ENCODE results near the gene DEPDC7. TPM values are rescaled to one million over a fixed set of nuclear protein-coding genes. Genes with fewer than 3 reads are reported as not detected.
"Not testable (repeated sequence)": the region's sequence is repeated elsewhere in the genome, so short reads cannot be mapped to it uniquely, and the experiment has no call there.

The DEPDC7 gene
- total RNA-seq, 2 donors from 2014 or later: 1.1 to 3.4 TPM

GRCh38 chr11:33035011-33035410 lies 19.3 kb downstream of the DEPDC7 start:
- no peak for ATAC-seq

DNA sequence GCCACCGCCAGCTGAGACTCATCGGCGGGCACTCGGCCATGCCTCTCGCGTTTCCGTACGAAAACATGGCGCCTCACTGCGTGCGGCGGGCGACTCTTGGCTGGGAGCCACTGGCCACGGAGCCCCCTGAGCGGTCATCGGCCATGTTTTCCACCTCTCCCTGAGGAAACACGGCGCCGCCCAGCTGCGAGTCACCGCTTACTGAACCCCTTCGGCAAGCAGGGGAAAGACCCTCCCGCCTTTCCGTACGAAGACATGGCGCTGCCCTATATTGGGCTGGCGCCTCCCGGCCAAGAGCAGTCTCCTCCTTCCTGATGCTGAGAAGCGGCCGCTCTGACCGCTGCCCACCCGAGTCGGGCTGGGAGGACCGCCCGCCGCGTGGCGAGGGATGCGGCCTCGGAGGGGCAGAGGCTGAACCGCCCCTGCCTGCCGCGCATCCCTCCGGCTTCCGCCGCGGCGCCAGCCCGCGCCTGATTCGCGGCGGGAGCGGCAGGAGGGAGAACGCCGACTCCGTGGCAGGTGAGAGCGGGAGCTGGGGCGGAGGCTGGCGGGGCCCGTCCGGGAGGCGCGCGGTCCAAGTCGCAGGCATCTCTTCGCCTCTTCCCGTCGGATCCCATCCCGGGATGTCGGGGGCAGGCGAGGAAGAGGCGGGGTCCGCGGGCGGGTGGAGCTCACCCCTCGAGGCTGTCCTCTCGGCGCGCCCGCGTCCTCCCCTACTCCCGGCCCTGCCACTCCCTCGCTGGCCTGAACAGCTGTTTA lies 23.8 kb downstream of the DEPDC7 start, which contains the start of gene TCP11L1:
Gene TCP11L1 (plus strand): TSS at position 299 of the 759 bp plus-strand sequence. CDS start 4,202 bp downstream, outside the sequence.
- H3K4me3 Mint-ChIP-seq: peak within 1 kb of the TSS; percentile 94
- H3K9me3 Mint-ChIP-seq: no peaks in the 10 kb centered on the region
- H3K4me1 Mint-ChIP-seq (ENCODE audit: low read depth in 2 of 2): peaks cover 16 to 17% of the 10 kb centered on the region in 2 donors
- H3K27me3 Mint-ChIP-seq: peaks cover 5 to 11% of the 10 kb centered on the region in 2 donors
- ATAC-seq: peak; percentile 92
- H3K27ac Mint-ChIP-seq: peak within 1 kb of the TSS; percentile 94 to 97
- DNase-seq (ENCODE audit: low spot score): peak; percentile 78
- peaks cover 6% of the 10 kb centered on the region for H3K36me3 Mint-ChIP-seq

More at GRCh38 chr11:33035011-33035410, 19.3 kb downstream of the DEPDC7 start:
- peaks cover 4 to 5% of the 10 kb centered on the region in 2 donors for H3K4me1 Mint-ChIP-seq (ENCODE audit: low read depth in 2 of 2)
- no peaks in the 10 kb centered on the region for H3K9me3 Mint-ChIP-seq
- H3K36me3 Mint-ChIP-seq: peaks cover 6% of the 10 kb centered on the region
- H3K27ac Mint-ChIP-seq: no peak overlapping the region
- no peak overlapping the region for H3K4me3 Mint-ChIP-seq
- H3K27me3 Mint-ChIP-seq: peaks cover 11 to 18% of the 10 kb centered on the region in 2 donors
- no peak for DNase-seq (ENCODE audit: low spot score)

DNA sequence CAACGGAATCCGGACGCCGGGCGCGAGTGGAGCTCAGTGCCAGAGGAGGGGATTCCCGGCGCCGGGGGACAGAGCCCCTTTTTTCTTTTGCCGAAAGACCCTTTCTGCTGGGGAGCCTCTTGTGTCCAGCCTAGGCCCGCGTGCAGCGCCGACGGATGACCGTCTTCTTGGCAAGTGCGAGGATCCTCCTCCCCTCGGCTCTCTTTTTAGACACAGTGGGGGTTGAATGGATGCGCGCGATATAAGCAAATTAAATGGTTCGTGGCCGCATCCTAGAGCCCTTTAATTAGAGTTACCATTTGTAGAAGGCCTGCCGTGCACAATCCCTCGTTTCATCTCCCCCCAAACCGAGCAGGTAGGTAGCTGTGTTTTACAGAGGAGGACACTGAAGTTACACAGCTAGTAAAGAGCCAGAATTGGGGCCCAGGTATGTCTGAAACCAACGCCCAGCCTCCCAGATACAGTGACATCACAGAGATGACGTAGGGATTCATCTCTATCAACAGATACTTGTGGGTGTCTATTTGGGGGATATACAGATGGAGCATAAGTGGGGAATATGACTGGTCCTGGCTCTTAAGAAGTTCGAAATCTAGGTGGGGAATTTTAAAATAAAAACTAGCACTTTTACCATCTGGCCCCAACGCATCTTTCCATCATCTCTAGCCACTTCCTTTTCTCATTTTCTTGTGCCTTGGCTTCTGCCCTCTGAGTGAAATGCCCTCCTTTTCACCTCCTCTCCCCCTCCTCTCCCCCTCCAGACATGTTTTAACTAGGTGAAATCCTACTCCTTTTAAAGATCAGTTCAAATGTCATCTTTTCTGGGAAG lies 24.6 kb downstream of the DEPDC7 start:
- Mint-ChIP-seq H3K27me3 (peaks cover 2 to 3% of the 10 kb centered on the region in 2 donors), H3K4me1 (ENCODE audit: low read depth in 2 of 2) (peaks cover 16 to 17% of the 10 kb centered on the region in 2 donors), H3K9me3 (no peaks in the 10 kb centered on the region), H3K27ac (peak overlapping the region; percentile 74 to 91), H3K4me3 (peak overlapping the region; percentile 70), H3K36me3 (no peaks in the 10 kb centered on the region)
- peak; percentile 31 to 52 for ATAC-seq
- DNase-seq (ENCODE audit: low spot score): no peak

DNA sequence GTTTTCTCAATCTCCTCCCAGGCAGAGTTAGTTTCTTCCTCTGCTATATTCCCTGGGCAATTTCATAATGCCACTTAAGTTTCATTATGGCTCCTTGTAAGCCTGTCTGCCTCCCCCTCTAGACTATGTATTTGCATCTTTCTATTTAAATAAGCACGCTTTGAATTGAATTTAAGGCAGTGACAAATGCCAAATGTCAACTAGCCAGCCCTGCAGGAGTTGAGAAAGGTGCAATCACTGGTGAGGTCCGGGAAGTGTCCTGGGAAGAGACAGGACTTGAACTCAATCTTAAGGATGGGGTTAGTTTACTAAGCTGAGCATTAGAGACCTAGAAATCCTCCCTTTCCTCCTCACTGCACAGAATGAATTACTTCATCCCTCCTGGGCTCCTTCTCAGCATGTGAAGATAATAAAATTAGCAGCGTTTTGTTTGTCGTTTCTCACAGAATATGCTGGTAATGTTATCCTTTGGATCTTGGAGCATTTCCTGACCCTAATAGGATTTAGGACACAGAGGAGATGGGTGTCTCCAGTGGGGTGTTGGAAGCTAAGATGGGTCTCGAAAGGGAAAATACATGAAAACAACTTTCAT lies 25.3 kb downstream of the DEPDC7 start:
- Mint-ChIP-seq H3K27me3 (no peaks in the 10 kb centered on the region), H3K4me1 (ENCODE audit: low read depth in 2 of 2) (peaks cover 17 to 20% of the 10 kb centered on the region in 2 donors), H3K36me3 (no peaks in the 10 kb centered on the region), H3K9me3 (no peaks in the 10 kb centered on the region), H3K4me3 (peak overlapping the region; percentile 70), H3K27ac (peak overlapping the region; percentile 74 to 91)
- DNase-seq (ENCODE audit: low spot score) (no peak), ATAC-seq (peak in 1 of 2 donors; percentile 15)

DNA sequence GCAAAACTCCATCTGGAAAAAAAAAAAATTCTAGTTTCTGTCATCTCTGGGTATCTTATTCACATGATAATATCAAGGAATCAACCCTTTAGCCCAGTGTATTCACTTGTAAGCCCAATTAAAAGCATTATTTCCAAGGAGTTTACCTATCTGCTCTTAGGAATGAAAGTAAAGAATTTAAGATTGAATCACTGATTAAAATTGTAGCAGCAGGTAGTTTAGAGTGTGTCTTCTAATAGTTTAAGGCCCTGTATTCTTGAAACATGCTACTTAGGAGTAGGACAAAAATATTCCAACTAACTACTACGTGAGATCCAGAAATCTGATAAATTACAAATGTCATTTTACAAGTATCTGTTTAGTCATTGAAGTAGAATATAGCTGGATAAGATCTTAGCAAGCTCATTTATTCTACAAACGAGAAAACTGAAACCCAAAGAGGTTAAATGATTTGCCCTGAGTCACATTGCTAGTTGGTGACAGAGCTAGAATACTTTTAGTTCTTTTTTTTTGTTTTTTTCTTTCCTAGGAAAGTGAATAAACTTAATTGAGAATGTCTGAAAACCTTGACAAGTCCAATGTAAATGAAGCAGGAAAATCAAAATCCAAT lies 27.6 kb downstream of the DEPDC7 start:
- no peaks in the 10 kb centered on the region for H3K27me3 Mint-ChIP-seq
- no peak overlapping the region for H3K4me3 Mint-ChIP-seq
- H3K36me3 Mint-ChIP-seq: no peaks in the 10 kb centered on the region
- ATAC-seq (no peak), DNase-seq (ENCODE audit: low spot score) (no peak)
- H3K4me1 Mint-ChIP-seq (ENCODE audit: low read depth in 2 of 2): peaks cover 17 to 24% of the 10 kb centered on the region in 2 donors
- no peaks in the 10 kb centered on the region for H3K9me3 Mint-ChIP-seq
- no peak overlapping the region for H3K27ac Mint-ChIP-seq

GRCh38 chr11:33044285-33044756 lies 28.6 kb downstream of the DEPDC7 start:
- no peak for ATAC-seq
- H3K36me3 Mint-ChIP-seq: no peaks in the 10 kb centered on the region

DNA sequence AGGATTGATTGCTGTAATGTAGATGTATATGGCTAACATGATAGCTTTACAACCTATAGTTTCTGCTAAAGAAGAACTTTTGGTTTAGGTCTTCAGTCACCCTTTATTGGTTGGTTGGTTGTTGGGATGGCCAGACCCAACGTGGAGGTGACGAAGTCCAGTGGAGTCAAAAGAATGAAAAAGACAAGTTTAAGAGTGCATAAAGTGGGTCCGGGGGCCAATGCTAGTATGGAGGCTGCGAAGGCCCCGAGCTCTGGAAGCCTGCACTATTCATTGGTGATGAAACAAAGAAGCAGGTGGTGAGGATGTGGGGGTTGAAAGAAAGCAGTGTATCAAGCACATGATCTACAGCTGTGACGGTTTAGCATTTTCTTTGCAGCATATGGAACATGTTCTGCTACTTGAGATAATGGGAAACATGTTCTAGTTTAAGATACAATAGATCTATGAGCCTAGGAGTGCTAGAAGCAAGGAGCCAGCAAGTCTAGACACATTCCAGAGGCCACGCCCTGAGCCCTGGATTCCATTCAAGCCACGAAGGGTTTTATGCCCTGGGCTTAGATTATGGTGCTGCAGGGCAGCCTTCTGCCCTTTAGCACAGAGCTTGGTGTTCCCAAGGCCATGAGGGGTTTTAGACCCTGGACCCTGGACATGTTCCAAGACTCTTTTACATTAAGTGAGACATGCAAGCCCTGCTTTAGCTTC lies 30.0 kb downstream of the DEPDC7 start:
- Mint-ChIP-seq H3K36me3 (no peaks in the 10 kb centered on the region), H3K9me3 (no peaks in the 10 kb centered on the region), H3K4me3 (no peak overlapping the region), H3K27me3 (no peaks in the 10 kb centered on the region), H3K27ac (no peak overlapping the region), H3K4me1 (ENCODE audit: low read depth in 2 of 2) (peaks cover 6 to 14% of the 10 kb centered on the region in 2 donors)
- DNase-seq (ENCODE audit: low spot score) (no peak), ATAC-seq (no peak)

More at GRCh38 chr11:33044285-33044756, 28.6 kb downstream of the DEPDC7 start:
- DNase-seq (ENCODE audit: low spot score): no peak
- no peak overlapping the region for H3K4me3 Mint-ChIP-seq
- H3K4me1 Mint-ChIP-seq (ENCODE audit: low read depth in 2 of 2): peaks cover 11 to 20% of the 10 kb centered on the region in 2 donors
- no peaks in the 10 kb centered on the region for H3K9me3 Mint-ChIP-seq
- no peak overlapping the region for H3K27ac Mint-ChIP-seq
- H3K27me3 Mint-ChIP-seq: no peaks in the 10 kb centered on the region

- H3K4me1 Mint-ChIP-seq (ENCODE audit: low read depth in 2 of 2); DNase-seq (ENCODE audit: low spot score); ATAC-seq; H3K27ac Mint-ChIP-seq; H3K27me3 Mint-ChIP-seq; H3K4me3 Mint-ChIP-seq; H3K9me3 Mint-ChIP-seq; H3K36me3 Mint-ChIP-seq: not testable (repeated sequence)
Observed at GRCh38 chr11:33048701-33049100, 33.0 kb downstream of the DEPDC7 start.

DNA sequence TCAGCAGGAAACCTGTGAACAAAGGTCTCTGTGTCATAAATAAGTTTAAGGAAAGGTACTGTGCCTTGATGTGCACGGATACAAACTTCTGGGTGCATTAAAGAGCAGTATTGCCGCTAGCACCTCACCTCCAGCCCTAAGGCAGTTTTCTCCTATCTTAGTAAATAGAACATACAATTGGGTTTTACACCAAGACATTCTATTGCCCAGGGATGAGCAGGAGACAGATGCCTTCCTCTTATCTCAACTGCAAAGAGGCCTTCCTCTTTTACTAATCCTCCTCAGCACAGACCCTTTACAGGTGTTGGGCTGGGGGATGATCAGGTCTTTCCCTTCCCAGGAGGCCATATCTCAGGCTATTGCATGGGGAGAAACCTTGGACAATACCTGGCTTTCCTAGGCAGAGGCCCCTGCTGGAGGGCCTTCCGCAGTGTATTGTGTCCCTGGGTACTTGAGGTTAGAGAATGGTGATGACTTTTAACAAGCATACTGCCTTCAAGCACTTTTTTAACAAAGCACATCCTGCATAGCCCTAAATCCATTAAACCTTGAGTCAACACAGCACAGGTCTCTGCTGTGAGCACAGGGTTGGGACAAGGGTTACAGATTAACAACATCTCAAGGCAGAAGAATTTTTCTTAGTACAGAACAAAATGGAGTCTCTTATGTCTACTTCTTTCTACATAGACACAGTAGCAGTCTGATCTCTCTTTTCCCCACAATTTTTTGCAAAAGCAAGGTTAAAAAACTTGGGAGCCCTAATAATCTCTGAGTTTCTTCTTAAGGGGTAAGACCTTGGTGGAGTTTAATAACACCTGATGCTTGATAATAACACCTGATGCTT lies 34.1 kb downstream of the DEPDC7 start:
- H3K4me1 Mint-ChIP-seq (ENCODE audit: low read depth in 2 of 2); H3K9me3 Mint-ChIP-seq; ATAC-seq; H3K27me3 Mint-ChIP-seq; H3K36me3 Mint-ChIP-seq; H3K4me3 Mint-ChIP-seq; DNase-seq (ENCODE audit: low spot score); H3K27ac Mint-ChIP-seq: not testable (repeated sequence)

GRCh38 chr11:33052231-33052630 lies 36.6 kb downstream of the DEPDC7 start:
- ATAC-seq: no peak
- no peaks in the 10 kb centered on the region for H3K9me3 Mint-ChIP-seq
- no peak for DNase-seq (ENCODE audit: low spot score)
- H3K4me1 Mint-ChIP-seq (ENCODE audit: low read depth in 2 of 2): peaks cover 0 to 6% of the 10 kb centered on the region in 2 donors
- no peak overlapping the region for H3K4me3 Mint-ChIP-seq
- H3K27me3 Mint-ChIP-seq: no peaks in the 10 kb centered on the region
- no peak overlapping the region for H3K27ac Mint-ChIP-seq
- no peaks in the 10 kb centered on the region for H3K36me3 Mint-ChIP-seq

- Mint-ChIP-seq H3K4me1 (ENCODE audit: low read depth in 2 of 2) (peaks cover 5 to 15% of the 10 kb centered on the region in 2 donors), H3K27ac (no peak overlapping the region), H3K9me3 (no peaks in the 10 kb centered on the region), H3K4me3 (no peak overlapping the region), H3K36me3 (peaks cover 12% of the 10 kb centered on the region), H3K27me3 (no peaks in the 10 kb centered on the region)
- ATAC-seq (no peak), DNase-seq (ENCODE audit: low spot score) (no peak)
Observed at GRCh38 chr11:33055375-33055774, 39.7 kb downstream of the DEPDC7 start.

DNA sequence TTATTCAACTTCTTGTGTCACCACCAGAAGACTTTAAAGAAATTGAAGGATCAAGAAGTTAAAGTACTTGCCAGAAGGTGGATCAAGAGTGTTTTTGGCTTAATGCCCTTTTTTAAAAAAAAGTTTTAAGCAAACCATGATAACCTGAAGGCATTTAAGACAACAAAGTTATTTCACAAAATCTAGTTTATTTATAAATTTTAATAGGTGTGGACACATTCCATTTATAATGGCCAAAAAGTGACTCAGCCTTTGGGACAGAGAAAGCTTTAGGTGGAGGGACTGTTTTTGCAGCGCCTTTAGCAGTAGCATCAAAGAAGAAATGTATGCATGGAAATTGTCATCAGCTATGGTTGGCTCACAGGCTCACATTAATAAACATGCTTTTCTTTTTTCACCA lies 41.6 kb downstream of the DEPDC7 start:
- DNase-seq (ENCODE audit: low spot score) (no peak), ATAC-seq (no peak)
- H3K36me3 Mint-ChIP-seq: peaks cover 14% of the 10 kb centered on the region
- no peaks in the 10 kb centered on the region for H3K9me3 Mint-ChIP-seq
- no peak overlapping the region for H3K4me3 Mint-ChIP-seq
- H3K27ac Mint-ChIP-seq: no peak overlapping the region
- peaks cover 7 to 18% of the 10 kb centered on the region in 2 donors for H3K4me1 Mint-ChIP-seq (ENCODE audit: low read depth in 2 of 2)
- H3K27me3 Mint-ChIP-seq: no peaks in the 10 kb centered on the region

All from natural killer cell treated with Interleukin-12 subunit alpha and Interleukin-12 subunit beta and Interleukin-15 and Interleukin-18, amount 100 ng/mL, for 72 hours (primary cell).